ENCODE measurements around the gene FOXI1.

The FOXI1 gene

GRCh38 chr5:170104710-170105109 lies 987 bp upstream of the FOXI1 start:
- TF ChIP-seq CTCF (IDR thresholded peaks at IDR 0.05; ENCODE audit: low read depth, low read length) = no peak
- H3K4me3 ChIP-seq (ENCODE audit: low read depth, low read length) = no peak overlapping the region

GRCh38 chr5:170107674-170108073 lies 2.0 kb downstream of the FOXI1 start:
- TF ChIP-seq CTCF (IDR thresholded peaks at IDR 0.05; ENCODE audit: low read depth, low read length) = no peak

DNA sequence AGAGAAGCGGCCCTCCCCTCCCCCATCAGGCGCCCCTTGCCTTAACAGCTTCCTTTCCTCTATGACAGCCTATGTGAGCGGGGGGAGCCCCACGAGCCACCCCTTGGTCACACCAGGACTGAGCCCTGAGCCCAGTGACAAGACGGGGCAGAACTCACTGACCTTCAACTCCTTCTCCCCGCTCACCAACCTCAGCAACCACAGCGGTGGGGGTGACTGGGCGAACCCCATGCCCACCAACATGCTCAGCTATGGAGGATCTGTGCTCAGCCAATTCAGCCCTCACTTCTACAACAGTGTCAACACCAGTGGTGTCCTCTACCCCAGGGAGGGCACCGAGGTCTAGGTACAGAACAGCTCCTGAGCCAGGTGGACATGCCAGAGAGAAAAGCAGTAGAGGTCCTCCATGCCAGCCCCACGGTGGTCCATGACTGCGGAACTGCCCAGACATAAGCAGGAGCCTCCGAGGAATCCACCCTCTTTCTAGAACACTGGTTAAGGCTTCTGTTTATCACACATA lies 2.6 kb downstream of the FOXI1 start:
- no peak overlapping the region for H3K4me3 ChIP-seq (ENCODE audit: low read depth, low read length)
- TF ChIP-seq CTCF (IDR thresholded peaks at IDR 0.05; ENCODE audit: low read depth, low read length) = no peak

More at GRCh38 chr5:170107674-170108073, 2.0 kb downstream of the FOXI1 start:
- H3K4me3 ChIP-seq (ENCODE audit: low read depth, low read length) = no peak overlapping the region

GRCh38 chr5:170109059-170110031 lies 3.6 kb downstream of the FOXI1 start:
- H3K4me3 ChIP-seq (ENCODE audit: low read depth, low read length) = no peak overlapping the region
- TF ChIP-seq CTCF (IDR thresholded peaks at IDR 0.05; ENCODE audit: low read depth, low read length) = no peak

DNA sequence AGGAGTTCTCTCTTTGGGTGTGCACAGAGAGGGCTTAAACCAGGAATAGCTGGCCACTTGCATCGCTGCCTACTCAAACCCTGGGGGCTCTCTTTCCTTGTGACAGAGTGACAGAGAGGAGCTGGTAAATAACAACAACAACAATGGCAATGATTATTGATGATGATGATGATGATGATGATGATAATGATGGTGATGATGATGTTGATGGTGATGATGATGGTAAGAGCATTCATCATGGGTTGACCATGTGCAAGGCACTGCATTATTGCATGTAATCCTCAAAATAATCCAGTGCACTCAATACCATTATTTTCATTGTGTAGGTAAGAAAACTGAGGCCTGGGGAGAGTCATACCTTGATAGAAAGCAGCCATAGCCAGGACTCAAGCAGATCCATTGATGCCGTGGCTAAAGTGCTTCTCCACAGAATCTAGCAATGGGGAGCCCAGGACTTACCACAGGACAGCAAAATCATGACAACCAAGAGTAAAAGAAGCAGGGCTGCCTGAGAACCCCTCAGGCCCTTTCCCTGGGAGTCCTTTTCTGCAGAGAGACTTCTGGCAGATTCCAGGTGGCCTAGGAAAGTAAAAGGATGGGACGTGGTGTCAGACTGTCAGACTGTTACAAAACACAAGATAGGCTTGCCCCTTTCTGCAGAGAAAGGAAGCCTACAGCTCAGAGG lies 4.8 kb downstream of the FOXI1 start:
- TF ChIP-seq CTCF (IDR thresholded peaks at IDR 0.05; ENCODE audit: low read depth, low read length) = no peak
- H3K4me3 ChIP-seq (ENCODE audit: low read depth, low read length) = no peak overlapping the region

DNA sequence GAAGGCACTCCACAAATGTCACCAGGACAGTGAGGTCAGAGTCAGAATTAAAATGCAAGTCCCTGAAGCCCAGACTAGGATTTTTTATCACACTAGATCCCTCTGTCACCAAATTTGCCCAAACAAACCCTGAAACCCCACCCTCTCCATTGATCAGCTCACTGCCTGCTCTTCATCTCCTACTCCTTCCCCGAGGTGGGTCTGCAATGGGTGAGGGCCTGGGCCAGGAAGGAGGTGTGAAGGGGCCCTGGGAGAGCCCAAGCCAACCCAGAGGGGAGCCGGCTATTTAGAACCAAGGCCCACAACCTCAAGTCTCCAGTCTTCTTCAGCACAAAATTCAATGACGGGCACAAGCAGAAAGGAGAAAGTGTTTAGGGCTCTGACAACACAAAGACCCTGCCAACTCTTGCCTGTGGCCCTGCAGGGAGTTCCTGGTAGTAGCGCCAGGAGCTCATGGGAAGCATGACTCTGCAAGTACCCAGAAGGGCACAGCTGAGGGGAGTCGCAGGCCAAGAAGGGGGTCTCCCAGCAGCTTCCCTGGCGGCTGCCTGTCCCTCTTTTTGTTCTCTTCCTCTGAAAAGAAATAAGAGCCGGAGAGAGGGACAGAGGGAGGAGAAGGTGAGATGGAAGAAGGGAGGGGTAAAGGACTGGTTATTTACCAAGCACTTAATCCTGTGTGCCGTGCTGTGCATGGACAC lies 5.5 kb downstream of the FOXI1 start:
- no peak overlapping the region for H3K4me3 ChIP-seq (ENCODE audit: low read depth, low read length)
- TF ChIP-seq CTCF (IDR thresholded peaks at IDR 0.05; ENCODE audit: low read depth, low read length) = no peak

Data from WI38 (cell line).